DMS153 (cell line): Measurements from ENCODE around the gene TCAIM.
"Not testable (repeated sequence)": the region's sequence is repeated elsewhere in the genome, so short reads cannot be mapped to it uniquely, and the experiment has no call there.

Experiments used
- DNase-seq: peaks from one replicate; lab custom pipeline; 2025; lab: John Stamatoyannopoulos, UW

TCAIM gene

GRCh38 chr3:44415421-44415820 lies 76.9 kb downstream of the TCAIM start:
- no peak for DNase-seq

GRCh38 chr3:44416031-44417030 lies 77.8 kb downstream of the TCAIM start:
- no peak for DNase-seq

- DNase-seq, result not testable (repeated sequence)
Observed at GRCh38 chr3:44418118-44418517, 79.6 kb downstream of the TCAIM start.

GRCh38 chr3:44418549-44418948 lies 80.0 kb downstream of the TCAIM start:
- DNase-seq, result no peak

GRCh38 chr3:44419116-44419922 lies 80.8 kb downstream of the TCAIM start:
- DNase-seq, result no peak

- DNase-seq, result no peak
Observed at GRCh38 chr3:44419923-44420650, 81.5 kb downstream of the TCAIM start.

GRCh38 chr3:44420676-44421075 lies 82.1 kb downstream of the TCAIM start:
- no peak for DNase-seq

- no peak for DNase-seq
Observed at GRCh38 chr3:44421280-44421679, 82.7 kb downstream of the TCAIM start.

GRCh38 chr3:44424758-44425157 lies 86.2 kb downstream of the TCAIM start:
- no peak for DNase-seq

- DNase-seq, result no peak
Observed at GRCh38 chr3:44427683-44428082, 89.1 kb downstream of the TCAIM start.

- no peak for DNase-seq
Observed at GRCh38 chr3:44428910-44429309, 90.3 kb downstream of the TCAIM start.

- DNase-seq, result no peak
Observed at GRCh38 chr3:44429459-44429858, 90.9 kb downstream of the TCAIM start.

- no peak for DNase-seq
Observed at GRCh38 chr3:44430466-44430865, 91.9 kb downstream of the TCAIM start.

- no peak for DNase-seq
Observed at GRCh38 chr3:44434834-44435510, 96.4 kb downstream of the TCAIM start.

GRCh38 chr3:44436181-44436580 lies 97.6 kb downstream of the TCAIM start:
- no peak for DNase-seq

- no peak for DNase-seq
Observed at GRCh38 chr3:44437800-44438199, 99.2 kb downstream of the TCAIM start.

- DNase-seq, result no peak
Observed at GRCh38 chr3:44439499-44440295, 101.1 kb downstream of the TCAIM start.

GRCh38 chr3:44442596-44443309 lies 104.2 kb downstream of the TCAIM start:
- no peak for DNase-seq

GRCh38 chr3:44444437-44444836 lies 105.9 kb downstream of the TCAIM start:
- DNase-seq, result no peak
